HG03175 (cell line): ENCODE results near the gene PTCD3.

Source experiments
- ATAC-seq: cut with Tn5 transposase; IDR thresholded peaks from one replicate; pipeline ENCODE4 v1.9.1; 2021; ENCODE audit warnings: mild to moderate bottlenecking, moderate library complexity; ENCODE audit not compliant: unreplicated experiment

PTCD3 gene

DNA sequence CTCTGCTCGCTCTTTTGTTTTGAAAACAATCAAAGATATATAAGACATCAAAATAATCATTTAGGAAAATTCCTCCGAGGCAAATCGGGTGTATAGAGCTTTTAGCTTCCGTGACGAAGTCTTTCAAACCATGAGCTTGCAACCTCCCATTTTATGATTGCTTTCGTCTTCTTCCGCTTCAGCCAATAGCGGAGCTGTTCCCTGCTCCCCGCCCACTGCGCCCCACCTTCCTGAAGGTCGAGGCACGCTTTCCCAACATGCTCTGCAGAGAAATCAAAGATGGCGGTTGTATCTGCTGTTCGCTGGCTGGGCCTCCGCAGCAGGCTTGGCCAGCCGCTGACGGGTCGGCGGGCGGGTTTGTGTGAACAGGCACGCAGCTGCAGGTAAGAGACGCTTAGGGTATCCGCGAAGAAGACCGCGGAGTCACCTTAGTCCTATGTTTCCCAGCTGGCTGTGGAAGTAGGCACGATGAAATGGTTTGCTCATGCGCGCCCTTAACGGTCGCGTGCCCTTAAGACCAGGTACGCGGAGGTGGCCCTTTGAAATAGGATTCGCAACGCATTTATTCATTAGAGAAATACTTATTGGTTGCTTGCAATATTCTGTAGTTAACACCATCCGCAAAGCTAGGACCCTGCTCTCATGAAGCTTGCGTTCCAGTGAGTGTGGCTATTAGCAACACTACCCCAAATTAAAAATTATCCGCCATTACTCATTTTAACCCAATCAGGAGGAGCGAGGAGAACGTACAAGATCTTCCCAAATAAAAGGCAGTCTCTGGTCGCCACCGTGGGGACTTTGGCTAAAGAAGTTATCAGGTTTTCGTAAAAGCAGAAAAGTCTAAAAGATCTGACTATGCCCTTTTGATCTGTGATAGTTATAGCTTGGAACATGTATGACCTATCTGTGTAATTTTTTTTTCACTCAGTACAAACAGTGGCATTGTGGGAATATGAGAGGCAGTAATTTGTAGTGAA is at the start of gene PTCD3:
PTCD3 (plus strand) TSS at position 267 of the 977 bp plus-strand sequence; CDS start at position 280, 13 bp downstream.
- ATAC-seq, result peak; percentile 92

DNA sequence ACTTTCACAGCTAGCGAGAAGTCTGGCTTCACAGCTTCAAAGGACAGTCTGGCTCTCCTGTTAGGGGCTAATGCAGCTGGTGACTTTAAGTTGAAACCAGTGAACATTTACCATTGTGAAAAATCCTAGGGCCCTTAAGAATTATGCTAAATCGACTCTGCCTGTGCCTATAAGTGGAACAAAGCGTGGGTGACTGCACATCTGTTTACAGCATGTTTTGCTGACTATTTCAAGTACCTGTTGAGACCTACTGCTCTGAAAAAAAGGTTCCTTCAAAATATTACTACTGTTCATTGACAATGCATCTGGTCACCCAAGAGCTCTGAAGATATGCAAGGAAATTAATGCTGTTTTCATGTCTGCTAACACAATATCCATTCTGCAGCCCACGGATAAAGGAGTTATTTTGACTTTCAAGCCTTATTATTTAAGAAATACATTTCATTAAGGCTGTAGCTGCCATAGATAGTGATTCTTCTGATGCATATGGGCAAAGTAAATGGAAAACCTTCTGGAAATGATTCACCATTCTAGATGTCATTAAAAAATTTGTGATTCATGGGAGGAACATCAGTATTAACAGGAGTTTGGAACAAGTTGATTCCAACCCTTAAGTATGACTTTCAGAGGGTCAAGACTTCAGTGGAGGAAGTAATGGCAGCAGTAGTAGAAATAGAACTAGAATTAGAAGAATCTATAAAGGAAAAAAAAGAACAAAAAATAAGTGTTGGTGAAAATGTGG is 49.3 kb upstream of the PTCD3 start:
- ATAC-seq, result no peak

DNA sequence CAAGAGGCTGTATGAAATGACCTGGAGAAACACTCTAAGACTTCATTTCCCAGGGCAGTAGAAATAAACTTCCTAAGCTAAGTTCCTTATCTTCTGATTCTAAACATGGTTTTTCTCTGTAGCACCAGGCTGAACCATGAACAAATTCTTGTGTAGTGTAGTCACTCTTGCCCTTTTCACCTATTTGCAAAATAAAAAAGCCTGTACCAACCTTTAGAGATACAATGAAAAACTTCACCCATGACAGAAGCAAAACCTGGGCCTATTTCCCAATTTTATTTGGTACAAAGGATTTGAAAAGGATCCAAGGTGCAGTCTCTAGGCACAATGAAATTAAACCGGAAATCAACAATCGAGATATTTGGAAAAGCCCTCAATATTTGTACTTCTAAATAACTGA is 44.0 kb upstream of the PTCD3 start:
- no peak for ATAC-seq

DNA sequence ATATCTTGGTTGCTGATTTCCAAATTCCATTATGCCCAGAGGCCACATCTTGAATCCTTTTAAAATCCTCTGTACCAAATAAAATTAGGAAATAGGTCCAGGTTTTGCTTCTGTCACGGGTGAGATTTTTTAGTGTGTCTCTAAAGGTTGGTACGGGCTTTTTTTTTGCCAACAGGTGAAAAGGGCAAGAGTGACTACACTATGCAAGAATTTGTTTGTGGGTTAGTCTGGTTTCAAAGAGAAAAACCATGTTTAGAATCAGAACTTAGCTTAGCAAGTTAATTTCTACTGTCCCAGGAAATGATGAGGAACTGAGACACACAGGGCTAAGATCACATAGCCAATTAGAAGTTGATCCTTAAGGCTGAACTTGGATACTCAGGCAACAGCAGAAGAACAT is 42.0 kb upstream of the PTCD3 start:
- ATAC-seq, result no peak

DNA sequence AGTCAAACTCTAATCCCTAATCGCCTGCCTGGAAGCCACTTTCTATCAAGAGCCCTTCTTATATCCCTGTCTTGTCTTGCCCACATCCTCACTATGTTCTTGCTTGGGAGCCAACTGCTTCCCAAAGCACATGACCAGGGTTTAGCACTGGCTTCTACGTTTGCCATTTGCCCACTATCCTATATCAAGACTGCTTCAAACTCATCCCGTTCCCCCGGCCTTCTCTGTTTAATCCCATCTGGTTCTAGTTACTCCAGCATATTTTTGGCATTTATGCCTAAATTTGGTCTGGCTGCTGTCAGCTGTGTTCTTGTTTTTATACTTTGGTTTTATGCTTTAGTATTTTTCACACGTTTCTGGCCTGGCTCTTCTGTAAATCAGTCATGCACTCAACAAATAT is 40.5 kb upstream of the PTCD3 start:
- ATAC-seq, result no peak

DNA sequence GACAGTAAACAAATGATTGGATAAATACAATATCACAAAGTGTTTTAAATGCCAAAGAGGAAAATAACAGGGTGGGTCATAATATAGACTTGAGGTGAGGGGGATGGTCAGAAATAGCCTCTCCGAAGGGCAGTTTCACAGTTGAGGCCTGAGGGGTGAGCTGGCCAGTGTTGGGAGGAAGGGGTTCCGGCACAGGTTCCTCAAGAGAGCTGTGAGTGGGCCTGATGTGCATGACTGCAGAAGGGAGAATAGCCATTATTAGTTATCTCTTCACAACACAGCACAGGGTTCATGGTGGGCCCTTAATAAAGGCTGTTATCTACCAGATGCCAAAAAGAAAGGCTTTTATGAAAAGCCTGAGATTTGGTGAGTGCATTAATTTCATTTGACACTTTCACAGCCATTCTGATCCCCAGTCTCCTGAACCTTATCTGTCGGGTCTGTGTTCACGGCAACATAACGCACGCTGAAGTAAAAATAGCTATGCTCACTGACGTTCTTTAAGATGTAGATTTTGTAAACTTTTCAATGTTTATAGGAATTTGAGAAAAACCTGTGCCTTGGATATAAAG is 39.9 kb upstream of the PTCD3 start:
- no peak for ATAC-seq

DNA sequence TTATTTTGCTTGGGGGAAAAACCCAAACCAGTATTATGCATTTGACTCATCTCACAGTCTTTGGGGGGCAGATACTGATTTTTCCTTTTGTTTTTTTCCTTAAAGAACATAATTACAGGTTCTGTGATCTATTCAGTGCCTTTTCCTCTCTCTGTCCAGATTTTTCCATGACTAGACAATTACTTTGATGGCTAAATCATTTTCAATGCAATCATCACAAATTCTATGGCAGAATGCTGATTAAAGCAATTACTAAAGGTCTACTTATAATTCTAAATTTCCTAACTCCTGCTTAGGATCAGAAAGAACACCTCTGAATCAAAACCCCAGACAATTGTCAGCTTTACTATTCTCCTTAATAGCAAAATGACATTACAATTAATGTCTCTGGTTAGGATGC is 39.1 kb upstream of the PTCD3 start:
- ATAC-seq, result no peak

DNA sequence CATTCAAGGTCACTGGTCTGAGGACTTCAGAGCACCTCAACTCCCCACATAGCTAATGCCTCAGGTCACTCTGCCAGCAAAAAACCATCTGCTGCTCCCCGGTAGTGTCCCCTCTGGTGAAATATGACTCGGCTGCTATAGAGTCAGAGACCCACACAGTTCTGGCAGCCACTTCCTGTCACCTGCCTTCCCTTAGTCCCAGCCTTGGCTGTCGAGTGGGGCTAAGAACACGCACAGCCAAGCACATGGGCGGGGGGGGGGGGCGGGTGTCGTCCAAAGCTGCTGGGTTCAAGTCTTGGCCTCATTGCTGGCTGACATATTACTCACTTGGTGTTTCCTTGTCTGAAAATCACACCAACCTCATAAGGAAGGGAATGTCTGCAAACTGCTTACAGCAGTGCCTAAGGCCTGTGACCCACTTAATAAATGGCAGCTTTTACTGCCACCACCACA is 37.9 kb upstream of the PTCD3 start:
- no peak for ATAC-seq

DNA sequence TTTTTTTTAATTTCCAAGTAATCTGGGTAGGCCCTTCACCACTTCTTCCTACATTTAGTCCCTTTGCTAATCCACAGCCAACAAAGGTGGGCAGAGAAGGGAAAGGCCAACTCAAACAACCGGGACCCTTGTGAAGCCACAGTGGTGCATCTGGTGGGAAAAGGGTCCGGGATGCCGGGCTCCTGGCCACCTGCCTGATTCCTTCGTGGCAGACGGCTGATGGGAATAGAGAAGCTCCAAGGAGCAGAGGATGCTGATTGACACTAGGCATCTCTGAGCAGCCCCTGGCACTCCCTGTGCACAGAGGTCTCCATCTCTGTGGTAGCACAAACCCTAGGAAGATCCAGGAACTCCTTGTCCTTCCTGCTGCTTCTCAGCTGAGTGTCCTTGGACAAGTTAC is 37.4 kb upstream of the PTCD3 start:
- ATAC-seq, result no peak

DNA sequence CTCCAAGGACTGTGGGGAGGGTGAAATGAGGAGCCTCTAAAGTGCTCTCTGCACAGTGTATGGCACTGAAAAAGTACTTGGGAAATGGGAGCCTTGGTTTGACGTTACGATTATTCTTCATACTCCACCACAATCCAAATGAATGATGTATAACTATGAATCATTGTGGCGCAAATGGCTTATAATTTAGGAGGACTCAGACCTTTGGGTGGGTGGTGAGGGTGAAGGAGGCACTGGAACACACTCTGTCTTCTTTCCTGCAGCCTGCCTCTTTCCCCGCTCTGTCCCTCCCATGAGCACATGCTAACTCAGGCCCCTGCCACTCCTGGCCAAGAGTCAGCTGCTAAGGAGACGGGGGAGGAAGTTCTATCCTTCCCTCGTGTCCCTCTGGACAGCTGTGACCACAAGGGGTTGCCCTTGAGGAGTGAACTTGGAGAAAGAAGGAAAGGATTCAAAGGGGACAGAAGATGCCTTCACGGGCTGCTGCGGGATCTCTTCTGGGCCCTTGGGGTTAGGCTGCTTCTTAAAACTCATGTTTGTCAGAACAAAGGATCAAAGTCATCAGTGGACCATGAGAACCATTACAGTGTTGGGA is 36.8 kb upstream of the PTCD3 start:
- no peak for ATAC-seq

DNA sequence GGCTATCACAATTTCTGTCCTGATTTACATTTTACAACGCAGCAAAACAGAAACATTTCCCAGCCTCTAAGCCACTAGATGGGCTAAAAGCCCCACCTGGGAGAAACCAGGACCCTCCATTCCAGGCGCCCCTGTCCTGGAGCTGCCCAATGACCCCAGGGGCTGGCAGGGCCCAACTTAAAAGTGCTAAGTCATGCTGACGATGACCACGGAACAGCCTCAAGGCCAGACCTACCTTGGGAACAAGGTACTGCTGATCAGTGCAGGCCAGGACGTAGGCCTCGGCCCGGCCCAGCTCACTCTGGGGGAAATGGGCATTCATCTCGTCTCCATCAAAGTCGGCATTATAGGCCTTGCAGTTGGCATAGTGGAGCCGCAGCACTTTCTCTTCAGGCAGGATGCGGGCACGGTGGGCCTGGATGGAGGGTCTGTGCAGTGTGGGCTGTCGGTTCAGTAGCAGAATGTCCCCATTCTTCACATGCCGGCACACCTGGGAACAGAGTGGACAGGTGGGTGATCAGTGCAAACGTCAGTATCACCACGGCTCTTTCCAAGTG is 36.2 kb upstream of the PTCD3 start:
- no peak for ATAC-seq

DNA sequence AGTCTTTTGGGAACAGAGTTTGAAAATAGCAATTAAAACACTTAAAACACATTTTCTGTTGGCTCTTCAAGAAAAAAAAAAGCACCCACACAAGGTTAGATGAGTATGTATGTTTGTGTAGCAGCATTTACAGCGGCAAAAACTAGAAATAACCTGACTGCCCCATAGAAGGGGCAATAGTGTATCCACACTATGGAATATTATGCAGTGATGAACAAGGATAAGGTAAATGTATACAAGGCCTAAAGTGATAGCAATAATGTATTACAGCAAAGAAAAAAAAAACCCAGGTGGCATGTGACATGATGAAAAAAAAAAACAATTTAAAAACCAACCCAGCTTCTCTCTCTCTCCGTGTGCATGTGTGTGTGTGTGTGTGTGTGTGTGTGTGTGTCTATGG is 35.2 kb upstream of the PTCD3 start:
- ATAC-seq, result no peak

DNA sequence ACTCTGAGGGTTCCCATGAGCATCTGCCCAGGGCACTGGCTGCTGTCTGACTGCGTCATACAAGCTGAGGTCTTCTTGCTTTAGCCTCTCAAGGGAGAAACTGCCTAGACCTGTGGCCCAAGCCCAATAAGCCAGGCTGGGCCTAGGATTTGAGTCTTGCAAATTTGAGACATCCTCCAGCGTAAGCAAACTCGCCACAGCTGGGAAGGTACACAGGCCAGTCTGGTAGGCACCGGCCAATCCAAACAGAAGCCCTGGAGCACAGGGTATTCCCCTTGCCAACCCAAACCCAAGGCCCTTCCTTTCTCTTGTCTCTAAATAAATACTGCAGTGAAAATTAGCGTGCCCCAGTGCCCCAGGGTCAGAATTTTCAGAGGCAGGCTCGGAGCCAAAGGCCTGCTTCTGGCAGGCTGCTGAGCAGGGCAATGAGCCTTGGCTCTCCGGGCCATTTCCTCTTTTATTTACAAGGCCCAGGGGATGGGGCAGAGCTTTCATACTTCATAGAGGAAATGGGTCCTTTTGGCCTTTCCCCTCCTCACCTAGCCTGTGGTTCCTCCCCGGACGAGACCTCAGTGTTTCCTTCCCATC is 33.7 kb upstream of the PTCD3 start:
- peak; percentile 74 for ATAC-seq

DNA sequence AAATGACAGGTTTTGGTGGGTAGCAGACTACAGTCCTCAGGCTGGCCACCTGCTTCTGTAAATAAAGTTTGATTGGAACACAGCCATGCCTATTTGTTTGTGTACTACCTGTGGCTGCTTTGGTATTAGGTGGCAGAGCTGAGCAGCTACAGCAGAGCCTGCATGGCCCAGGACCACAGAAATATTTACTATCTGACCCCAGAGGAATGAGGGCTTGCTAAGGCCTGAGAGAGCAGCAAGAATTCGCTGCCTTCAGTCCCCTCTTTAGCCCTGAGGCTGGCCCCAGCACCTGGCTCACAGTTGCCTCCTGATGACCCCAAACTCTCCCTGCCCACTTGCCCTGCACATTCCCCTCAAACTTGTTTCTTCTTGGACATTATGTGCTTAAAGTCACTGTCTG is 32.8 kb upstream of the PTCD3 start:
- ATAC-seq, result no peak

DNA sequence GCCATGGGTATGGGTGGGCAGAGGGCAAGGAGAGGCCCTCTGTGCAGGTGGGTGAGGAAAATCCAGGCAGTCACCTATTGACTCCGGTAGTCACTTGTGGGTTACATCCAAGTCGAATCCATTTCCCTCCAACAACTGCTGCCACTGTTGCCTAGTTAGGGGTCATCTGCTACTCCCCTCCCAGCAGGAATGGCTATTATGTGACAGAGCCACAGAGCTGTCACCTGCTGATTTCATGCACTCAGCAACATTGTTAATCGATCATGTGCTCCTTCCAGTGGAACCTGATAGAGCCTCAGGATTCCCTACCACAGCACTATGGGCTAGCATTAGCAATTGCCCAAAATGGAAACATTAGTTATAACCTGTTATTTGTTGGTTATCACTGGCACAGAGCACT is 31.8 kb upstream of the PTCD3 start:
- no peak for ATAC-seq

DNA sequence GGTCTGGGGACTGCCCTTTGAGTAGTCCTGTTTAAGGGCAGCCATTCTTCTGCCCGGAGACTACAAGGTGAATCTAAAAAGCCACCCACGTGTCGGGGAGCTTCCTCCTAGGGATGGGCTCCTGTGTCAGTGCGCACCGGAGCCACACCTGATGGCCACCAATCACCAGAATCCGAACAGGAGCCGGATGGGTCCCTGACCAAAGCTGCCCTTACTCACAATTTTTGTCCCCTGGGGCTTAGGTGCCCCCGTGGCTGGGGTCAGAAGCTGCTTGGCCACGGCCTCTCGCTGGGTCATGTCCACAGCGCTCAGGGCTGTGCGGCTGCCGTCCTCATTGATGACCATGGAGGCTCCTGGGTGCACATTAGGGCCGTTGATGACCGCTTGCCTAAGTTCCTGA is 31.2 kb upstream of the PTCD3 start:
- no peak for ATAC-seq

DNA sequence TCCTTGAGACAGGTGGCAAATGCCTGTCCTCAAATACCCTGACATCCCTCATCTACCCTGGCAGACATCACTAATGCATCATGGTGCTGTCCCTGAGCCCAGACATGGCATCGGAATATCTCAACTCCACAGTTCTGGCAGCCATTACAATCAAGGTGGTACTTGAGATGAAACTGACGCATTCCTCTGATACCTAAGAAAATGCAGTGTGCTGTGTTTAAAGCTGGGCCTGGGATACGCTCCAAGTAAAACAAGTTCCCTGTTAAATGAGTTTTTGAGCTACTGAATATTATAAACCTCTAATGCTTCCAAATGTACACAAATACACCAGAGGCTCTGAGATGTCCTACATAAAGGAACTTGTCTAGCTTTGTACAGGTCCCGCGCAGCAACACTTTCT is 30.1 kb upstream of the PTCD3 start:
- no peak for ATAC-seq

DNA sequence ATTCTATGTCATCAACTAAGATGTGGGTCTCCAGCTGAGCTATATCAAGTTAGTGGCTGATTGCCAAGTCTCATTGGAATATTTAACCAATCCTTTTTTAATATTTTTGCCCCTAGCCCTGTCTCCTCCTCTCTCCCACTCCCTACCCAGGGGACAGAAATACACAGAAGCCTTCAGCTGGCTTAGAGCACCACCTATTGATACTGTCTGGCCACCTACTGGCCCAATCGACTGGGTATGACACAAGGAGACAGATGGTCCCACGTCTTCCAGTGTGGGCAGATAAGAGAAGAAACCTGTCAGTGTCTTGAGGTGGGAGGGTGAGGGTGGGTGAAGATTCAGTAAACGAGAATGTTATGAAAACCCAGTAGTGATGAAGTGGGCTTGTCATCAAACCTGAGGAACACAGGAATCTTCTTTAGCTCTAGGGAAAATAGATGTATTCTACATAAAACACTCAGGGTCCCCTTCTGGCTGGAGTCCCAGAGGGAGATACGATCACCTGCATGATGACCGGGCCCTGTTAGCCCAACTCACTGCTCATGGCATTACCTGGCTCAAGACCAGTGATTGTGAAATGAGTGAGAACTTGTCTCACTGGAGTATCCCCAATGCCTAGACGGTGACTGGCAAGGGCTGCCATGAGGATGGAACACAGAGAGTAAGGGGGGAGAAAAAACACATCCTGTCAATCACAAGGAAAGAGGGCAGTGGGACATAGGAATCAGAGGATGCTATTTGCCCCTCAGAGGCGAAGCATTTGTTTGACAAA is 27.1 kb upstream of the PTCD3 start:
- no peak for ATAC-seq

DNA sequence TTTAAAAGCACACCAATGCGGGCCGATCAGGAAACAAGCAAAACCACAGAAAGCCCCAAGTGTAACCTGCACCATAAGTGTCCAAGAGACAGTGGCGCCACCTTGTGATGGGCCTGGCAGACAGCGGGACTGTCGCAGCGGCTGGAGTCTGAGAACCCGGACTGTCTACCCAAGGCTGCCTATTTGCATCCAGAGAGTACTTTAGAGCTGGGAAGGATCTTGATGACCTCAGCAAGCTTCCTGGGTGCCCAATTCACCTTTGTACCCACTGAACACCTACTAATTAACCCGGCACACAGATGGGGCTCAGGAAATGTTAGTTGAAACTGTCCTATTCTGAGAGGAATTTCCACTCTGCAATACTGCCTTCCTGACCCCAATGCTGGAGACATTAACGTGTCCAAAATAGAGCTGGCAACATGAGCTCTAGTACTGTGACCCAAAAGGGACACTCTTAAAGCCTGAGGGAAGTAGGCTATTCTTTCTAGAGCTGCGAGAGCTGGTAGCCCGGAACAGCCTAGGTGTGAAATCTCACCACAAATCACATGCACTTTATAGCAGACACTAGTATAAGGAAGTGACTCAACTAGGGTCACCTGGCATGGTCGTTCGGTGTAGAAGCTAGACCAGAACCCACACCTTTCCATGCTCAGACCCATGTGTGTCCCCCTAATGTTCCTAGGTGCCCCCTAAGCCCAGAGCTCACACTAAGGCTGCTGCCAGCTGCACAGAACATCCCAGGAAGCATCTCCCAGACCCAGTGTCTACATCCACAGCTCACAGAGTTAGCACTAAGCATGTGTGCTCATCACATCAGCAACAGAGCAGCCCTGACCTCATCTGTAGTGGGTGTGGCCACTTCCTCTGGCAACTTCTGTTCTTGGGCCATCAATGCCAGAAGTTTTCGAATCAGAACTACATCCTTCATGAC is 25.8 kb upstream of the PTCD3 start:
- ATAC-seq, result peak; percentile 90
